ACC112 (cell line): ENCODE data around the gene CLSTN2.

Experiments
- H2AFZ ChIP-seq: fragments of 200-600 bp; sonication (generic); one replicate; pipeline ENCODE4 v1.6.0; 2017; ENCODE audit warnings: antibody characterized with exemption, low read length; ENCODE audit not compliant: unreplicated experiment
- H3K27ac ChIP-seq: fragments of 200-600 bp; sonication (generic); 2 replicates; pipeline ENCODE4 v1.5.1; 2014; ENCODE audit warnings: low read depth, mild to moderate bottlenecking, antibody characterized with exemption, low read length, moderate library complexity
- H3K27me3 ChIP-seq: fragments of 200-600 bp; sonication (generic); 2 replicates; pipeline ENCODE4 v1.6.1; 2014; ENCODE audit warnings: mild to moderate bottlenecking, antibody characterized with exemption, low read length, moderate library complexity, mixed read lengths; ENCODE audit not compliant: insufficient read depth
- H3K36me3 ChIP-seq: fragments of 200-600 bp; sonication (generic); 2 replicates; pipeline ENCODE4 v1.6.1; 2016; ENCODE audit warnings: mild to moderate bottlenecking, antibody characterized with exemption, low read length, moderate library complexity, mixed read lengths; ENCODE audit not compliant: insufficient read depth
- H3K4me1 ChIP-seq: fragments of 200-600 bp; sonication (generic); one replicate; pipeline ENCODE4 v1.6.1; 2016; ENCODE audit warnings: low read length, mixed read lengths; ENCODE audit not compliant: insufficient read depth, unreplicated experiment, control insufficient read depth
- H3K4me3 ChIP-seq: fragments of 200-600 bp; sonication (generic); 2 replicates; pipeline ENCODE4 v1.5.1; 2014; ENCODE audit warnings: mild to moderate bottlenecking, low read depth, low read length
- H3K79me2 ChIP-seq: fragments of 200-600 bp; sonication (generic); one replicate; pipeline ENCODE4 v1.6.0; 2016; ENCODE audit warnings: low read length; ENCODE audit not compliant: control insufficient read depth, unreplicated experiment, insufficient read depth

CLSTN2 gene

DNA sequence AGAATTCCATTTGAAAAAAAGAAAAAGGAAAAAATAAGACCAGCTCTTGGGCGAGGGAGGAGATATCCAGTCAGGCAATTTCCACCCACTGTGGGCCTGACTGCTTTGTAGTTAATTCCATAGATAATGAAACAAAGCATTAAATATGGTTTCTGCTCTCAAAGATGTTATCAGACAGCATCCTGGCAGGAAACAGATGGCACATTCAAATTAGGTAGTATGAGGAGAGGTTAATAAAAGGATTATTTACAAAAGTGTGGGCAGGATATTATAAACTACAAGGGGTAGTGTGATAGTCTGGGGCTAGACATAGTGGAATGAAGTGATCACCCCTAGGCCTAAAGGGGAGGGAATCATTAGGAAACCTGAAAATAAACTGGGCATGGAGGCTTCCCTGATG is 193.2 kb downstream of the CLSTN2 start:
- H3K36me3 ChIP-seq, result no peaks in the 10 kb centered on the region
- no peak overlapping the region for H2AFZ ChIP-seq
- no peaks in the 10 kb centered on the region for H3K4me1 ChIP-seq
- no peaks in the 10 kb centered on the region for H3K79me2 ChIP-seq
- no peak overlapping the region for H3K4me3 ChIP-seq
- peaks cover 8% of the 10 kb centered on the region for H3K27me3 ChIP-seq
- H3K27ac ChIP-seq, result no peak overlapping the region

DNA sequence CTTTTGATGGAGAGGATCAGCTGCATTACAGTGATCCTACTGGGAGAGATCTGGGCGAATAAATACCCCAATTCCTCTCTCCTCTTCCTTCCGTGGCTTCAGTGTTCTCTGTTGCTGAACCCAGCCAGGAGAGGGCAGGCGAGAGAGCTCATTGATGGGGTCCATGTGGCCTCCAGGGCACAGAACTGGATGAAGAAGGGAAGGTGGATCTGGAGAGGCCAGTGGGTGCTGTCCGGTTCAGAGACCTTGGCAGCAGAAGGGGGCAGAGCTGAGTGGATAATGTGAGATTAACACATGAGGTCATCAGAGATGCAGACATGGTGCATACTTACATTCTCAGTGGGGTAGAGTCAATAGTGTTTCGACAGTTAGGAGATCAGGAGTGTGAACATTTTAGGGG is 193.6 kb downstream of the CLSTN2 start:
- H2AFZ ChIP-seq, result no peak overlapping the region
- no peak overlapping the region for H3K27ac ChIP-seq
- no peak overlapping the region for H3K4me3 ChIP-seq
- H3K79me2 ChIP-seq, result no peaks in the 10 kb centered on the region
- no peaks in the 10 kb centered on the region for H3K36me3 ChIP-seq
- H3K4me1 ChIP-seq, result no peaks in the 10 kb centered on the region
- H3K27me3 ChIP-seq, result peaks cover 9% of the 10 kb centered on the region

DNA sequence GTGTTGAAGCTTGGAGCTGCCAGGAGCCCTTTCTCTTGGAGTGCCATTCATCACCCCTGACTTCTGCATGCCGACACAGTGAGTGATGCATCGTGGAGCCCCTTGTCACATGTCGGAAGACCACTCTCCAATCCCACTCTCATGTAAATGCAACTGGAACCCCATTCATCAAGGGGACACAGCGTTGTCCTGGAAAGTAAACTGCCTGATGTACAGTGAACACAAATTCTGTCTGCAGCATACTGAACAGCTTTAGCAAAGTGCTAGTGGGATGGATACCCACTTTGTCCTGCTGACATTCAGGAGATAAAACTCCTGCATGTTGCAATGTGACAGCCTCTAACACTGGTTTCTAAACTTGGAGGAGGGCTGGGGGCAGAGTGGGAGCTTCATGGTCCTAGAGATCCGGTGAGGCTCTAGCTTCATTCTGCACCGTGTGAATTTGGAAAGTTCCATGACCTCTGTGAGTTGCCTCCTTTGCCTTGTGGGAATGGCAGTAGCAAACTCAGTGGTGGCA is 194.8 kb downstream of the CLSTN2 start:
- peaks cover 13% of the 10 kb centered on the region for H3K27me3 ChIP-seq
- H3K79me2 ChIP-seq, result no peaks in the 10 kb centered on the region
- no peaks in the 10 kb centered on the region for H3K4me1 ChIP-seq
- no peak overlapping the region for H2AFZ ChIP-seq
- H3K27ac ChIP-seq, result no peak overlapping the region
- no peaks in the 10 kb centered on the region for H3K36me3 ChIP-seq
- H3K4me3 ChIP-seq, result no peak overlapping the region

DNA sequence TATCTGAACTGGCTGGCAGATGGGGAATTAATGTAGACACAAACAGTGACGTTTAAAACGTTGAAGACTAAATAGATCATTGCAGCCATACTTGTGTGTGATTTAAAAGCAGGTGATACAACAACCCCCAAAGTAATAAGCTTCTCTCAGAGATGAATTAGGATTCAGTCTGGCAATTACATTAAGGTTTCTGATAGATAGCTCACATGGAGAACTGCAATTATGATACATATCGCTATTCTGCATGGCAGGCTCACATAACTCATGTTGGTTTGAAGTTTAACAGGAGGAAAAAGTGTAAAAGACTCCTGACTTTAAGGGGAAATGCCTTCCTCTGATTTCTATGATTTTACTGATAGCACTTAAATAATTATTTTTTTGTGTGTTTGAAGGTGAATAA is 196.9 kb downstream of the CLSTN2 start:
- H3K4me3 ChIP-seq, result no peak overlapping the region
- H3K79me2 ChIP-seq, result no peaks in the 10 kb centered on the region
- peaks cover 24% of the 10 kb centered on the region for H3K27me3 ChIP-seq
- no peak overlapping the region for H3K27ac ChIP-seq
- H2AFZ ChIP-seq, result no peak overlapping the region
- no peaks in the 10 kb centered on the region for H3K4me1 ChIP-seq
- H3K36me3 ChIP-seq, result no peaks in the 10 kb centered on the region

DNA sequence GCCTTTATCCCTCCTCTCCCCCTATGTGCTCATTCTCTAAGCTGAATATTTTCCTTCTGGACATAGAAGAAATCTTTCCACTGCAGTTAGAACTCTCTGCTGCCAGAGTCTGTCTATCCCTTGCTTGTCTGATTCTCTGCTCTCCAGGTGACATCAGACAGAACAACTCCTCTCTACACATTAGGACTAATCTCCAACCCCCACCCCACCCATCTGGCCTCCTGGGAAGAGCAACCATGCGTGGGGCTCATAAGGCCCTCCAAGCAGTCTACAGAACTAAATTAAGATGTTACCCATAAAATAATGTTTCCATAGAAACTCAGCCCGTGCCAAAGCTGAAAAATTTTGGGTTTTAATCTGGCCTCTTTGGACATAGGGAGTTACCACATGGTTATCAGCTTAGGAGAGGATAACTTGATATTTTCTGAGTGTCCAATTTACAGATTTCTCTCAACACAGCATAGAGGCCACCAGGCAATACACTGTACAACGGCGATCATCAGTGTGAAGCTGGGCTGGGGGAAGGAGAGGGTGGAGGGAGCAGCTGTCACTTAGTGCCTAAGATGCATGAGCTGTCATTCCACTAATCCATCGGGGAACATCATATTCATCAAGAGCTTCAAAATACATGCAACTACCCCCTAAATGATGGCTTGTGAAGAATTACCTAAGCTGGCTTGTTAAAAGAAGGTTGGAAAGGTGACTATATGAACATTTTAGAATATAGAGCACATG is 199.4 kb downstream of the CLSTN2 start:
- no peaks in the 10 kb centered on the region for H3K79me2 ChIP-seq
- no peaks in the 10 kb centered on the region for H3K4me1 ChIP-seq
- no peak overlapping the region for H3K27ac ChIP-seq
- H3K4me3 ChIP-seq, result no peak overlapping the region
- peaks cover 37% of the 10 kb centered on the region for H3K27me3 ChIP-seq
- no peak overlapping the region for H2AFZ ChIP-seq
- no peaks in the 10 kb centered on the region for H3K36me3 ChIP-seq

DNA sequence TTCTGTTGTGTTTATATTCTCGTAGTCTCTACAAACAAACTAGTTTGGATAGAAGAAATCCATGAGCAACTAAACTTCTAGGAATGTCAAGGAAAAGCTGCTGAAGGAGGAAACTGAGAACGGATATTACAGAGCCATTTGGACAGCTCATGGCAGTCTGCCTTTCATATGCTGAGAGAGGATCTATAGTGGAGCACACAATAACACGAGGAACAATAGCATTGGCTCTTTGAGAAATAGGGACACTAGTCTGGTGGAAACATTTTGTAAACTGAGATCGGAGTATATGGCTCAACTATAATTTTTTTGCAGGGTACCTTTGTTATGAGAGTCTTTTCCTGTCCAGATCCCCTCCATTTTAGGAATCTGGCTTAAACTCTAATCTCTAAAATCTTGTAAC is 200.5 kb downstream of the CLSTN2 start:
- Histone ChIP-seq H3K27ac (no peak overlapping the region), H2AFZ (no peak overlapping the region), H3K4me3 (no peak overlapping the region), H3K4me1 (no peaks in the 10 kb centered on the region), H3K27me3 (peaks cover 47% of the 10 kb centered on the region), H3K36me3 (no peaks in the 10 kb centered on the region), H3K79me2 (no peaks in the 10 kb centered on the region)

DNA sequence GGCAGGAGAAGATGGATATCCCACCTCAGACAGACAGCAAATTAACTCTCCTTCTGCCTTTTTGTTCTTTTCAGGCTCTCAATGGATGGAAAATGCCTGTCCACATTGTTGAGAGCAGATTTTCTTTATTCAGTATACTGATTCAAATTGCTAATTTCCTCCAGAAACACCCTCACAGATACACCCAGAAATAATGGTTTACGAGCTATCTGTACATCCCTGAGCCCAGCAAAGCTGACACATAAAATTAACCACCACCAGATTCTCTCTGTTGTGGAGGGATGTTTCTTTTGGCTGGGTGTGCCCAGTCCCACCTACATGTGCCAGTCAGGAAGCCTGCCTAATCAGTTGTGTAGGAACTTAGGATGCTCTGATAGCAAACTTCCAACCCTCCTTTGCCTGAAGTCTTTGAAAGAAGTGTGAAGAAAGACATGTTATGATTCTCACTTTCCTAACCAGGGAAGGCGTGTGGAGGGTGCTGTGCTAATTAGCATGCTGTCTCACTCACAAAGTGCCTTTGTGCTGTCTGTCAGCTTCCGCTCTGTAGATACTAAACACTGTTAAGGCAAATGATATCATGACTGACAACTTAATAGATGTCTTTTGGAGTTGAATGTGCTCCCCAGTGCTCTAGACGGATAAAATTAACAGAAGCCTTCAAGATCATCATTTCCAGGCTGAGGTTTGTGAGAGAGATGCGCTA is 208.5 kb downstream of the CLSTN2 start:
- Histone ChIP-seq H3K27ac (no peak overlapping the region), H2AFZ (no peak overlapping the region), H3K36me3 (no peaks in the 10 kb centered on the region), H3K4me3 (no peak overlapping the region), H3K79me2 (no peaks in the 10 kb centered on the region), H3K4me1 (no peaks in the 10 kb centered on the region), H3K27me3 (peaks cover 30% of the 10 kb centered on the region)

DNA sequence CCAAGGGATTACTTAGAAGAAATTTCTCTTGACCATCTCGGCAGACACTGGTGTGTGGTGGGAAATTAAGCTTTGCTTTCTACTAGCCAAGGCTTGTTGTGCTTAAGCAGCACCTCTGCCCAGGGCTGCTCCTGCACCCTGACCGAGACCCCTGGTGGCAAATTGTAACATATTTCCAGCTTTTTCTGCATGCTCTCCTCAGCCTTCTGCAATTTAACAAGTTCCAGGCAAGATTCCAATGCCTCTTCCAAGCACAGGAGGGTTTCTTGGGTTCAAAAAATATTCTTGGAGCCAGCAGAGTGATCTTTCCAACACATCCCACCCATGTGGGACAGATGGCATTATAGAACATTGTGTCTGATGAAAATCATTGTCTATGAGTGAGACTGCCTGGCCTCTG is 210.5 kb downstream of the CLSTN2 start:
- peaks cover 13% of the 10 kb centered on the region; the same call in 1 of the 2 replicates for H3K27me3 ChIP-seq
- H3K27ac ChIP-seq, result no peak overlapping the region
- H2AFZ ChIP-seq, result no peak overlapping the region
- no peaks in the 10 kb centered on the region for H3K36me3 ChIP-seq
- no peak overlapping the region for H3K4me3 ChIP-seq
- no peaks in the 10 kb centered on the region for H3K79me2 ChIP-seq
- H3K4me1 ChIP-seq, result no peaks in the 10 kb centered on the region

DNA sequence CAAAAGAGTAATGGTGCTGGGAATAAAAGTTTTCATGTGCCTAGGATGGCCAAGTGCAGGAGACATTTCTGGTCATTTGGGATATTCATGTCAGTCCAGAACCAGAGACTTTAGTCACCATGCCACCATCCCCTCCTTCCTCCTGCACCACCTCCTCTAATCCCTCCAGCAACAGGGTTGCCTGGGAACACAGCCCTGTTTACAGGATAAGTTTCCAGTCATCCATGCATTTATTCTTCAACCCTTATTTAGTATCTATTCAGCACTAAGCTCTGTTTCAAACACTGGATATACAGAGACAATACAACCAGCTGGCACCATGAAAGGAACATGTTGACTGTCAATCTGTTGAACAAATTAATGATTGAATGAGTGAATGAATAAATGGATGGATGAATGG is 211.7 kb downstream of the CLSTN2 start:
- Histone ChIP-seq H3K79me2 (no peaks in the 10 kb centered on the region), H3K4me1 (no peaks in the 10 kb centered on the region), H3K36me3 (no peaks in the 10 kb centered on the region), H3K27me3 (peaks cover 12% of the 10 kb centered on the region; the same call in 1 of the 2 replicates), H2AFZ (no peak overlapping the region), H3K27ac (no peak overlapping the region), H3K4me3 (no peak overlapping the region)

DNA sequence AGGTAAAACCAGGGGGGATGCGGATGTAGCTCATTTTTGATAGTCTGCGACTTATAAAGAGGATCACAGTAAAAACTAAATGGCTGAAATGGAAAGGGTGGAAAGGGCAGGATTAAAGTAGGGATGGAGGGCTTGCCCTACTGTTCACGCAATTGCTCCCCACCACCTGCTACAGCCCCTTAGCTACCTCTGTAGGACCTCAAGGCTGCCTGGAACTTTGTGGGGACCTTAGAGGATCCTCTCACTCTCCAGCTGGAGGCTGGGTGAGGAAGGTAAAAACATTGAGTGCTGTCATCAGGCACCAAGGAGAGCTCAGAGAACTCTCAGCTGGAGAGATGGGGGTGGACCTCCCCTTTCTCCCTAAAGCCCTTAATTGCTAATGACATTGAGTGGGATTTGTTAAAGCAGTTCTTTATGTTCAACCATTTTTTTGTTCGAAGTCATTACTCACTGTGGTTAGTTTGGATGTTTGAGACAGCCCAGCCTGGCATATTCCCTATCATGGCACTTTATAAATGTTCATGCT is 213.0 kb downstream of the CLSTN2 start:
- no peaks in the 10 kb centered on the region for H3K79me2 ChIP-seq
- no peaks in the 10 kb centered on the region for H3K4me1 ChIP-seq
- no peak overlapping the region for H2AFZ ChIP-seq
- H3K27ac ChIP-seq, result no peak overlapping the region
- peaks cover 12% of the 10 kb centered on the region; the same call in 1 of the 2 replicates for H3K27me3 ChIP-seq
- no peak overlapping the region for H3K4me3 ChIP-seq
- H3K36me3 ChIP-seq, result no peaks in the 10 kb centered on the region
